Progenitor cell of endocrine pancreas (in vitro differentiated cells): ENCODE data around the gene CKS1B. TPM values are rescaled to one million over a fixed set of nuclear protein-coding genes. Genes with fewer than 3 reads are reported as not detected.
"Not testable (repeated sequence)": the region's sequence is repeated elsewhere in the genome, so short reads cannot be mapped to it uniquely, and the experiment has no call there.

Experiments
- DNase-seq: peaks from one replicate; pipeline ENCODE4 v3.0.0; 2021; ENCODE audit warnings: low spot score; ENCODE audit not compliant: unreplicated experiment
- H3K27ac Mint-ChIP-seq: 2 replicates; pipeline ENCODE4 v1.8.0; 2021; ENCODE audit warnings: mild to moderate bottlenecking, moderate library complexity, mixed read lengths
- H3K27me3 Mint-ChIP-seq: 2 replicates; pipeline ENCODE4 v1.8.0; 2021; ENCODE audit warnings: mixed read lengths
- H3K36me3 Mint-ChIP-seq: 2 replicates; pipeline ENCODE4 v1.8.0; 2022; ENCODE audit warnings: mixed read lengths; ENCODE audit not compliant: insufficient read depth
- H3K4me1 Mint-ChIP-seq: 2 replicates; pipeline ENCODE4 v1.8.0; 2021; ENCODE audit warnings: low read depth, mixed read lengths
- H3K4me3 Mint-ChIP-seq: 2 replicates; pipeline ENCODE4 v1.8.0; 2021; ENCODE audit warnings: low read depth, mild to moderate bottlenecking, moderate library complexity, mixed read lengths
- H3K9me3 Mint-ChIP-seq: 2 replicates; pipeline ENCODE4 v1.8.0; 2021; ENCODE audit warnings: low read depth, mixed read lengths
- CTCF ChIP-seq: fragments of 200-600 bp; sonication (generic); IDR thresholded peaks from one replicate; pipeline ENCODE4 v1.5.0; 2021; ENCODE audit warnings: antibody characterized with exemption, mild to moderate bottlenecking; ENCODE audit not compliant: unreplicated experiment
- total RNA-seq: library from RNA; stranded (reverse); gene quantifications from 2 replicates; pipeline ENCODE4 v1.2.1, GENCODE V29; 2021

CKS1B gene
- total RNA-seq, 1 donor from 2014 or later = 78.7 TPM

DNA sequence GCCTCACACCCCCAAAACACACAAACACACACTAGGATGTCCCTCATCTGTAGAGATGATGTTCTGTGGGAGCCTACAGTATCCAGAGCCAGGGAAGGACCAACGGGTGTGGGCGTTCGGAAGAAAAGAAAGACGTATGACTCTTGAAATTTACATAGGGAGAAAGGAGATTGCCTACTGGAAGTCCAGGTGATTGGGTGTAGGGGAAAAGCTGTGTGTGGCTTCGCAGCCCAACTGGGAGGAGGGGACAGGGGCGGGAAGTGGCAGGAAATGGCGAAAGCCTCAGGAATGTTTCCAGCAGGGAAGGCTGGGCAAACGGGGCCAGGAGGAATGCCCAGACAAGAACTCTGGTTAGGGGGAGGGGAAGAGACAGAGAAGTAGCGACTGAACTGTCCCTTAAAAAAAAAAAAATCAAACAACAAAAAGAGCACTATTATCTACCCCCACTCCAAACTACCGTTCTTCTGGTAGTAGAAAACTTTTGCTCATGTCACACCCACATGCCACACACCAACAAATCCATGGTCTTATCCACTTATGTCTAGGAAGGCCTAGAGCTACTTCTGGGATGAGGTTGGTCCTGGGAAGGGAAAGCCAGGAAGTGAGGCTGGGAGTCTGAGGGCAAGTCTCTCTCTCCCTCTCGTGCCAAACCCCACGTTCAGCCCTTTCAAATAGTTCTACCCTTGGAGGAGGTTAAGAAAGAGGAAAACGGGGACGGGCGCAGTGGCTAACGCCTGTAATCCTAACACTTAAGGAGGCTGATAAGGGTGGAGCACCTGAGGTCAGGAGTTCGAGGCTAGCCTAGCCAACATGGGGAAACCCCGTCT, 1.8 kb upstream of the CKS1B start:
- peaks cover 2% of the 10 kb centered on the region for H3K36me3 Mint-ChIP-seq
- DNase-seq = no peak
- no peak for TF ChIP-seq CTCF
- no peaks in the 10 kb centered on the region for H3K27me3 Mint-ChIP-seq
- no peak overlapping the region for H3K27ac Mint-ChIP-seq
- no peaks in the 10 kb centered on the region for H3K9me3 Mint-ChIP-seq
- H3K4me1 Mint-ChIP-seq = peaks cover 32% of the 10 kb centered on the region
- no peak overlapping the region for H3K4me3 Mint-ChIP-seq

DNA sequence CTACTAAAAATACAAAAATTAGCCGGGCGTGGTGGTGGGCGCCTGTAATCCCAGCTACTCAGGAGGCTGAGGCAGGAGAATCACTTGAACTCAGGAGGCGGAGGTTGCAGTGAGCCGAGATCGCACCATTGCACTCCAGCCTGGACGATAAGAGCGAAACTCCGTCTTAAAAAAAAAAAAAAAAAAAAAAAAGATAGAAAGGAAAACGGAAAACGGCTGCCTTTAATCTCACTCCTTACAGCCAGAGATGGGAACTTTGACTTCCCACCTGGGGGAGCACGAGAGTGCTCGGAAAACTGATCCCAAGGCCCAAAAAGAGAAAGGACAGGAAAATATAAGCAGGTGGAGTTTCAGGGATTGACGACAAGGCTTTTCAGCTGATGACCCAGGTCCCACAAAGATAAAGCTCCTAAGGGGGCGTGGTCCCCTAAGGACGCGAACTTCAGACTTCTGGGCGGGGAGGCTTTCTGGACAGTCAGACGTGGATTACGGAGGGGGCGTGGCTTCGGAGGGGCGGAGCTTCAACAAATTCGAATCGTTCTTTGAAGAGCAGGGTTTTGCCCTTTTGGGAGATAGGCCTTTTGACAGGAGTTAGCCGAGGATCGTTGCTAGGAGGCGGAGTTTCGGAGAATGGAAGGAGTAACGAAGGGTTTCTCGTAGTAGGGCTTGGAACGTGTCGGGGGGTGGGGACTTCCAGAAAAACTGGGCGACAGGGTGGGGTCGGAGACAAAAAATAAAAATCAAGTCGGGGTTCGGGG, 958 bp upstream of the CKS1B start:
- peak; percentile 89 for DNase-seq
- H3K36me3 Mint-ChIP-seq = peaks cover 1% of the 10 kb centered on the region
- H3K9me3 Mint-ChIP-seq = no peaks in the 10 kb centered on the region
- no peak overlapping the region for H3K4me3 Mint-ChIP-seq
- no peaks in the 10 kb centered on the region for H3K27me3 Mint-ChIP-seq
- peak; percentile 20 for TF ChIP-seq CTCF
- H3K27ac Mint-ChIP-seq = no peak overlapping the region
- peaks cover 32% of the 10 kb centered on the region for H3K4me1 Mint-ChIP-seq

DNA sequence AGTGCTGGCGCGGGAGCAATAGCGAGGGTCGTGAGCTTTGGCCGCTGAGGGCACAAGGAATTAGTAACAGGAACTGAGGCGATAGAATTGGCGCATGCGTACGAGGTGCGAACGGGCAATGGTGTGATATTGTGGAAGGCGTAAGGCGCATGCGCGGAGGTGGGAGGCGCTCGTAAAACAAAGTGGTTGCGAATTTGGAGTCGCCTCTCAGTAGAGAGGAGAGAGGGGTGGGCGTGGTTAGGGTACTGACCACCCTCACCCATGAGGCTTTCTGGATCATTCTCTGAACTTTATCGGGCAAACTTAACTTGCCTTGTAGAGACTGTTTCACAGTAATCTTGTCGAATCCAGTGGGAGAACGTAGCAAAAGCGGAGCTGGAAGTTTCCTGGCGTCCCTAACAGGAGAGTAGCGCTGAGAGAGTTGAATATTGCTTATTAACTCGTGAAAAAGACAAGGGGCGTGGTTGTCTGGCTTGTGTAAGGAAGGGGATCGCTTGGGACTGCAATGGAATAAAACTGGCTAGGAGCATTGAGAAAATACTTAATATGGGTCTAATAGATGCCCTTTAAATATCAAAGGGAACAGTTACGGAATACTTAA, 427 bp downstream of the CKS1B start:
- H3K27ac Mint-ChIP-seq = no peak overlapping the region
- H3K9me3 Mint-ChIP-seq = no peaks in the 10 kb centered on the region
- TF ChIP-seq CTCF = no peak
- no peaks in the 10 kb centered on the region for H3K27me3 Mint-ChIP-seq
- no peak overlapping the region for H3K4me3 Mint-ChIP-seq
- peak; percentile 88 for DNase-seq
- peaks cover 26% of the 10 kb centered on the region for H3K4me1 Mint-ChIP-seq
- peaks cover 7% of the 10 kb centered on the region for H3K36me3 Mint-ChIP-seq

GRCh38 chr1:154975409-154976059, 1.1 kb downstream of the CKS1B start:
- TF ChIP-seq CTCF = no peak
- no peaks in the 10 kb centered on the region for H3K9me3 Mint-ChIP-seq
- no peak for DNase-seq
- H3K27me3 Mint-ChIP-seq = no peaks in the 10 kb centered on the region
- peaks cover 7% of the 10 kb centered on the region for H3K36me3 Mint-ChIP-seq
- no peak overlapping the region for H3K4me3 Mint-ChIP-seq
- peaks cover 26% of the 10 kb centered on the region for H3K4me1 Mint-ChIP-seq
- no peak overlapping the region for H3K27ac Mint-ChIP-seq

- not testable (repeated sequence) for H3K27me3 Mint-ChIP-seq, DNase-seq, H3K27ac Mint-ChIP-seq, H3K4me3 Mint-ChIP-seq, H3K9me3 Mint-ChIP-seq, H3K36me3 Mint-ChIP-seq
- H3K4me1 Mint-ChIP-seq = peaks cover 12% of the 10 kb centered on the region
These were observed 3.3 kb downstream of the CKS1B start for GRCh38 chr1:154977762-154978161.
